IMR-90 (cell line): ENCODE measurements around the gene MET. TPM values are rescaled to one million over a fixed set of nuclear protein-coding genes. Genes with fewer than 3 reads are reported as not detected.

Experiments
- ATAC-seq: fragments of 200-7000 bp; cut with Tn5 transposase; 2 replicates; pipeline ENCODE4 v1.9.1; 2020; ENCODE audit warnings: low read depth, mild to moderate bottlenecking, moderate library complexity
- BruUV-seq: library from RNA; stranded (reverse); fragments of 400-500 nt; replicated peaks from 2 replicates; lab custom pipeline; 2021; lab: Mats Ljungman, UMichigan
- CTCF ChIA-PET: fragments of 300-600 bp; formaldehyde crosslinking; extraction: SDS; loops from one replicate; lab custom pipeline; 2021; ENCODE audit warnings: antibody characterized with exemption; lab: Yijun Ruan, JAX
- POLR2A ChIA-PET: fragments of 300-600 bp; sonication (Branson Sonifier 250); formaldehyde crosslinking; loops from one replicate; lab custom pipeline; 2022; ENCODE audit warnings: antibody characterized with exemption; ENCODE audit not compliant: unreplicated experiment; lab: Charles Lee
- DNase-seq: peaks from one replicate; pipeline ENCODE4 v3.0.0; 2013
- H2AFZ ChIP-seq: replicated peaks from 2 replicates; pipeline ENCODE3; 2013; ENCODE audit warnings: low read length, mild to moderate bottlenecking; ENCODE audit not compliant: poor library complexity
- H2AK5ac ChIP-seq: 2 replicates; pipeline ENCODE4 v1.6.1; 2013; ENCODE audit warnings: low read depth, low read length, inconsistent platforms
- H2AK9ac ChIP-seq: replicated peaks from 2 replicates; pipeline ENCODE3; 2013; ENCODE audit warnings: mild to moderate bottlenecking, low read depth, low read length, moderate library complexity; ENCODE audit not compliant: poor library complexity
- H2BK120ac ChIP-seq: 2 replicates; pipeline ENCODE4 v1.6.1; 2013; ENCODE audit warnings: low read depth, low read length, inconsistent platforms
- H2BK15ac ChIP-seq: 3 replicates; pipeline ENCODE4 v1.6.1; 2013; ENCODE audit warnings: low read depth, low read length, inconsistent platforms
- H2BK20ac ChIP-seq: 2 replicates; pipeline ENCODE4 v1.6.1; 2013; ENCODE audit warnings: low read depth, mild to moderate bottlenecking, inconsistent platforms, low read length, moderate library complexity
- H2BK5ac ChIP-seq: 2 replicates; pipeline ENCODE4 v1.6.1; 2013; ENCODE audit warnings: mild to moderate bottlenecking, low read depth, low read length, inconsistent platforms; ENCODE audit not compliant: poor library complexity, severe bottlenecking
- H3K14ac ChIP-seq: replicated peaks from 2 replicates; pipeline ENCODE4 v1.6.1; 2013; ENCODE audit warnings: low read depth, low read length, inconsistent platforms
- H3K18ac ChIP-seq: 2 replicates; pipeline ENCODE4 v1.6.1; 2013; ENCODE audit warnings: low read depth, low read length, control low read depth
- H3K23ac ChIP-seq: 2 replicates; pipeline ENCODE4 v1.6.1; 2013; ENCODE audit warnings: low read depth, low read length, inconsistent platforms
- H3K27ac ChIP-seq: 2 replicates; pipeline ENCODE4 v1.5.1; 2013; ENCODE audit warnings: mild to moderate bottlenecking, control low read depth, low read length; ENCODE audit not compliant: insufficient read depth
- H3K27me3 ChIP-seq: 2 replicates; pipeline ENCODE4 v1.6.1; 2013; ENCODE audit warnings: low read length; ENCODE audit not compliant: control insufficient read depth, insufficient read depth
- H3K36me3 ChIP-seq: 2 replicates; pipeline ENCODE4 v1.6.1; 2013; ENCODE audit warnings: low read length, mixed read lengths; ENCODE audit not compliant: control insufficient read depth, insufficient read depth
- H3K4ac ChIP-seq: 2 replicates; pipeline ENCODE4 v1.6.1; 2013; ENCODE audit warnings: low read depth, low read length, inconsistent platforms
- H3K4me1 ChIP-seq: 2 replicates; pipeline ENCODE4 v1.6.1; 2013; ENCODE audit warnings: low read length, mixed read lengths; ENCODE audit not compliant: control insufficient read depth, insufficient read depth
- H3K4me2 ChIP-seq: 2 replicates; pipeline ENCODE4 v1.6.1; 2013; ENCODE audit warnings: low read depth, mild to moderate bottlenecking, control low read depth, low read length, moderate library complexity
- H3K4me3 ChIP-seq: 2 replicates; pipeline ENCODE4 v1.5.1; 2013; ENCODE audit warnings: low read depth, mild to moderate bottlenecking, control low read depth, low read length, moderate library complexity; ENCODE audit not compliant: insufficient read depth
- H3K56ac ChIP-seq: 2 replicates; pipeline ENCODE4 v1.6.1; 2013; ENCODE audit warnings: low read length, inconsistent platforms; ENCODE audit not compliant: insufficient read depth; ENCODE audit errors: extremely low read depth
- H3K79me1 ChIP-seq, 2 experiments: 2 replicates each; pipeline ENCODE4 v1.6.1; 2013; ENCODE audit warnings: low read length in 2 of 2, inconsistent platforms in 1 of 2, low read depth in 1 of 2
- H3K9ac ChIP-seq: 2 replicates; pipeline ENCODE4 v1.6.1; 2013; ENCODE audit warnings: low read depth, low read length, control low read depth
- H3K9me1 ChIP-seq: 2 replicates; pipeline ENCODE4 v1.6.1; 2013; ENCODE audit warnings: low read length, inconsistent platforms; ENCODE audit not compliant: insufficient read depth
- H3K9me3 ChIP-seq: 2 replicates; pipeline ENCODE4 v1.6.1; 2013; ENCODE audit warnings: low read length; ENCODE audit not compliant: control insufficient read depth, insufficient read depth
- H4K20me1 ChIP-seq: 2 replicates; pipeline ENCODE4 v1.6.1; 2013; ENCODE audit warnings: low read length, inconsistent platforms; ENCODE audit not compliant: insufficient read depth
- H4K5ac ChIP-seq: 2 replicates; pipeline ENCODE4 v1.6.1; 2013; ENCODE audit warnings: mild to moderate bottlenecking, low read depth, low read length, control low read depth
- H4K8ac ChIP-seq, 2 experiments: 2 replicates each; pipeline ENCODE4 v1.6.1; 2013; ENCODE audit warnings: low read depth in 2 of 2, low read length in 2 of 2, control low read depth in 1 of 2, inconsistent platforms in 1 of 2
- H4K91ac ChIP-seq: 2 replicates; pipeline ENCODE4 v1.6.1; 2013; ENCODE audit warnings: low read depth, low read length, inconsistent platforms; ENCODE audit not compliant: insufficient read depth
- BHLHE40 ChIP-seq: fragments of 150-350 bp; IDR thresholded peaks from 2 replicates; pipeline ENCODE4 v1.6.1; 2016; ENCODE audit warnings: mild to moderate bottlenecking, low read depth, low read length
- CEBPB ChIP-seq: IDR thresholded peaks from 2 replicates; pipeline ENCODE4 v1.6.1; 2012; ENCODE audit warnings: low read depth, low read length, improper control_type of control experiment
- CHD1 ChIP-seq: IDR thresholded peaks from 2 replicates; pipeline ENCODE4 v1.6.1; 2012; ENCODE audit warnings: low read depth, low read length, improper control_type of control experiment
- CTCF ChIP-seq: conservative IDR thresholded peaks from 2 replicates; pipeline ENCODE4 v1.5.1; 2012; ENCODE audit warnings: mild to moderate bottlenecking, low read depth, low read length, improper control_type of control experiment
- ELK1 ChIP-seq: fragments of 150-350 bp; IDR thresholded peaks from 2 replicates; pipeline ENCODE4 v1.6.1; 2016; ENCODE audit warnings: low read depth, mild to moderate bottlenecking, low read length, moderate library complexity, borderline replicate concordance
- FOS ChIP-seq: fragments of 150-350 bp; IDR thresholded peaks from 2 replicates; pipeline ENCODE4 v1.6.1; 2016; ENCODE audit warnings: low read depth, low read length
- MAFK ChIP-seq: IDR thresholded peaks from 2 replicates; pipeline ENCODE4 v1.6.1; 2012; ENCODE audit warnings: low read depth, low read length, improper control_type of control experiment
- MAZ ChIP-seq: IDR thresholded peaks from 2 replicates; pipeline ENCODE4 v1.6.1; 2012; ENCODE audit warnings: low read depth, mild to moderate bottlenecking, low read length, improper control_type of control experiment, moderate library complexity, borderline replicate concordance
- MXI1 ChIP-seq: IDR thresholded peaks from 2 replicates; pipeline ENCODE4 v1.6.1; 2012; ENCODE audit warnings: low read depth, mild to moderate bottlenecking, low read length, moderate library complexity, borderline replicate concordance
- NFE2L2 ChIP-seq: fragments of 150-350 bp; IDR thresholded peaks from 2 replicates; pipeline ENCODE4 v1.6.1; 2016; ENCODE audit warnings: low read depth, mild to moderate bottlenecking, low read length
- POLR2A ChIP-seq: IDR thresholded peaks from 2 replicates; pipeline ENCODE4 v1.6.1; 2012; ENCODE audit warnings: mild to moderate bottlenecking, low read depth, low read length
- RAD21 ChIP-seq: IDR thresholded peaks from 2 replicates; pipeline ENCODE4 v1.6.1; 2012; ENCODE audit warnings: low read length, improper control_type of control experiment
- RCOR1 ChIP-seq: IDR thresholded peaks from 2 replicates; pipeline ENCODE4 v1.6.1; 2012; ENCODE audit warnings: mild to moderate bottlenecking, low read length, improper control_type of control experiment; ENCODE audit not compliant: insufficient replicate concordance
- RFX5 ChIP-seq: IDR thresholded peaks from 2 replicates; pipeline ENCODE4 v1.8.0; 2012; ENCODE audit warnings: low read depth, mild to moderate bottlenecking, low read length, moderate library complexity
- SMC3 ChIP-seq: fragments of 150-350 bp; IDR thresholded peaks from 2 replicates; pipeline ENCODE4 v1.6.1; 2016; ENCODE audit warnings: low read depth, mild to moderate bottlenecking, antibody characterized with exemption, low read length, moderate library complexity
- USF2 ChIP-seq: fragments of 150-350 bp; IDR thresholded peaks from 2 replicates; pipeline ENCODE4 v1.6.1; 2017; ENCODE audit warnings: mild to moderate bottlenecking, antibody characterized with exemption, low read length, low read depth
- WGBS, 2 experiments: methylation state at CpG; one replicate each; pipeline versions ENCODE4 v1.1.5 to v1.1.7; 2013; ENCODE audit warnings: missing lambda C conversion rate in 2 of 2; ENCODE audit not compliant: insufficient read length in 1 of 2; ENCODE audit errors: extremely low coverage in 2 of 2; 5-methylcytosine and 5-hydroxymethylcytosine counted together
- dilution Hi-C: fragments of 300-500 bp; cut with HindIII; formaldehyde crosslinking; loops from one replicate; pipeline ENCODE4 v1.14.3; 2018; ENCODE audit warnings: low sequenced_read_pairs; ENCODE audit not compliant: unreplicated experiment
- in situ Hi-C: fragments of 300-500 bp; cut with MboI; formaldehyde crosslinking; loops from 3 replicates; pipeline ENCODE4 v1.14.3; 2019; ENCODE audit warnings: low sequenced_read_pairs, inconsistent platforms, mixed read lengths
- intact Hi-C: fragments of 100-400 bp; cut with micrococcal nuclease; formaldehyde crosslinking; loops from 2 replicates; pipeline ENCODE4 v1.10.0; 2022
- polyA plus RNA-seq, 3 experiments: library from polyadenylated mRNA; depleted of rRNA; stranded (reverse); fragments of >200 nt; gene quantifications; 2 replicates each; pipeline ENCODE4 v1.2.3, GENCODE V29; 2012; ENCODE audit warnings: low replicate concordance in 1 of 3
- total RNA-seq: library from RNA; depleted of rRNA; stranded (reverse); fragments of >200 nt; gene quantifications from 2 replicates; pipeline ENCODE4 v1.2.3, GENCODE V29; 2012

MET gene
- total and polyA plus RNA-seq, 2 of the 4 experiments (the other 2 are of a cell fraction): 15.0 to 84.6 TPM

- Histone ChIP-seq H4K91ac (no peak overlapping the region), H3K4me2 (no peak overlapping the region), H3K9me1 (peaks cover 8% of the 10 kb centered on the region), H3K9ac (no peak overlapping the region), H3K14ac (no peak overlapping the region), H3K27me3 (no peaks in the 10 kb centered on the region), H2BK120ac (no peak overlapping the region), H2BK5ac (no peak overlapping the region), H2AK5ac (no peak overlapping the region), H3K9me3 (no peaks in the 10 kb centered on the region), H4K20me1 (no peaks in the 10 kb centered on the region), H3K79me1 (peaks cover 21 to 33% of the 10 kb centered on the region in 2 experiments), H2AFZ (no peak overlapping the region), H3K36me3 (no peaks in the 10 kb centered on the region; the same call in 1 of the 2 replicates), H3K4me3 (no peak overlapping the region), H2BK15ac (no peak overlapping the region), H3K23ac (no peak overlapping the region), H4K5ac (no peak overlapping the region), H3K27ac (no peak overlapping the region), H3K4ac (no peak overlapping the region), H4K8ac (no peak overlapping the region), H3K18ac (no peak overlapping the region), H3K4me1 (peaks cover 4% of the 10 kb centered on the region), H2BK20ac (no peak overlapping the region), H2AK9ac (no peak overlapping the region), H3K56ac (no peak overlapping the region)
- in situ Hi-C loops (no loop called here), intact Hi-C loops (no loop called here), dilution Hi-C loops (no loop called here)
- 86% methylated on average over 3 of the region's 5 CpGs; no CpG with 5 or more reads in 1 of the 2 experiments for WGBS, 2 experiments
- DNase-seq (no peak), ATAC-seq (no peak)
- TF ChIP-seq RAD21 (no peak), POLR2A (no peak), NFE2L2 (no peak), ELK1 (no peak), CTCF (no peak), MXI1 (no peak), RFX5 (no peak), CHD1 (no peak), RCOR1 (no peak), MAZ (no peak), FOS (no peak), USF2 (no peak), SMC3 (no peak), BHLHE40 (no peak), MAFK (no peak), CEBPB (no peak)
- ChIA-PET POLR2A (no interaction called here), CTCF (no interaction called here)
- no TSS peak for BruUV-seq
Measured at GRCh38 chr7:116696707-116697106, 24.7 kb downstream of the MET start.
